ENCODE results near the gene FBXL16. TPM values are rescaled to one million over a fixed set of nuclear protein-coding genes. Genes with fewer than 3 reads are reported as not detected.
A peak's percentile ranks its signal among the peaks of the same experiment; 100 is the strongest.

Gene FBXL16
- total and polyA plus RNA-seq, 9 of the 15 experiments (the other 6 are each of a cell fraction or from before 2014, with no cell fraction given): 0.21 to 8.2 (median 1.7) TPM

- TF ChIP-seq, protein P1, sequence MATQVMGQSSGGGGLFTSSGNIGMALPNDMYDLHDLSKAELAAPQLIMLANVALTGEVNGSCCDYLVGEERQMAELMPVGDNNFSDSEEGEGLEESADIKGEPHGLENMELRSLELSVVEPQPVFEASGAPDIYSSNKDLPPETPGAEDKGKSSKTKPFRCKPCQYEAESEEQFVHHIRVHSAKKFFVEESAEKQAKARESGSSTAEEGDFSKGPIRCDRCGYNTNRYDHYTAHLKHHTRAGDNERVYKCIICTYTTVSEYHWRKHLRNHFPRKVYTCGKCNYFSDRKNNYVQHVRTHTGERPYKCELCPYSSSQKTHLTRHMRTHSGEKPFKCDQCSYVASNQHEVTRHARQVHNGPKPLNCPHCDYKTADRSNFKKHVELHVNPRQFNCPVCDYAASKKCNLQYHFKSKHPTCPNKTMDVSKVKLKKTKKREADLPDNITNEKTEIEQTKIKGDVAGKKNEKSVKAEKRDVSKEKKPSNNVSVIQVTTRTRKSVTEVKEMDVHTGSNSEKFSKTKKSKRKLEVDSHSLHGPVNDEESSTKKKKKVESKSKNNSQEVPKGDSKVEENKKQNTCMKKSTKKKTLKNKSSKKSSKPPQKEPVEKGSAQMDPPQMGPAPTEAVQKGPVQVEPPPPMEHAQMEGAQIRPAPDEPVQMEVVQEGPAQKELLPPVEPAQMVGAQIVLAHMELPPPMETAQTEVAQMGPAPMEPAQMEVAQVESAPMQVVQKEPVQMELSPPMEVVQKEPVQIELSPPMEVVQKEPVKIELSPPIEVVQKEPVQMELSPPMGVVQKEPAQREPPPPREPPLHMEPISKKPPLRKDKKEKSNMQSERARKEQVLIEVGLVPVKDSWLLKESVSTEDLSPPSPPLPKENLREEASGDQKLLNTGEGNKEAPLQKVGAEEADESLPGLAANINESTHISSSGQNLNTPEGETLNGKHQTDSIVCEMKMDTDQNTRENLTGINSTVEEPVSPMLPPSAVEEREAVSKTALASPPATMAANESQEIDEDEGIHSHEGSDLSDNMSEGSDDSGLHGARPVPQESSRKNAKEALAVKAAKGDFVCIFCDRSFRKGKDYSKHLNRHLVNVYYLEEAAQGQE (IDR thresholded peaks at IDR 0.05; ENCODE audit: borderline replicate concordance): peak; percentile 34; the same call in 1 of the 2 replicates
- TF ChIP-seq, protein P1 (CRISPR knock-in tag; IDR thresholded peaks at IDR 0.05; ENCODE audit: low read depth): no peak
- TF ChIP-seq, protein P2, sequence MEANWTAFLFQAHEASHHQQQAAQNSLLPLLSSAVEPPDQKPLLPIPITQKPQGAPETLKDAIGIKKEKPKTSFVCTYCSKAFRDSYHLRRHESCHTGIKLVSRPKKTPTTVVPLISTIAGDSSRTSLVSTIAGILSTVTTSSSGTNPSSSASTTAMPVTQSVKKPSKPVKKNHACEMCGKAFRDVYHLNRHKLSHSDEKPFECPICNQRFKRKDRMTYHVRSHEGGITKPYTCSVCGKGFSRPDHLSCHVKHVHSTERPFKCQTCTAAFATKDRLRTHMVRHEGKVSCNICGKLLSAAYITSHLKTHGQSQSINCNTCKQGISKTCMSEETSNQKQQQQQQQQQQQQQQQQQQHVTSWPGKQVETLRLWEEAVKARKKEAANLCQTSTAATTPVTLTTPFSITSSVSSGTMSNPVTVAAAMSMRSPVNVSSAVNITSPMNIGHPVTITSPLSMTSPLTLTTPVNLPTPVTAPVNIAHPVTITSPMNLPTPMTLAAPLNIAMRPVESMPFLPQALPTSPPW (CRISPR knock-in tag; IDR thresholded peaks at IDR 0.05): peak; percentile 70
- TF ChIP-seq, protein P3, sequence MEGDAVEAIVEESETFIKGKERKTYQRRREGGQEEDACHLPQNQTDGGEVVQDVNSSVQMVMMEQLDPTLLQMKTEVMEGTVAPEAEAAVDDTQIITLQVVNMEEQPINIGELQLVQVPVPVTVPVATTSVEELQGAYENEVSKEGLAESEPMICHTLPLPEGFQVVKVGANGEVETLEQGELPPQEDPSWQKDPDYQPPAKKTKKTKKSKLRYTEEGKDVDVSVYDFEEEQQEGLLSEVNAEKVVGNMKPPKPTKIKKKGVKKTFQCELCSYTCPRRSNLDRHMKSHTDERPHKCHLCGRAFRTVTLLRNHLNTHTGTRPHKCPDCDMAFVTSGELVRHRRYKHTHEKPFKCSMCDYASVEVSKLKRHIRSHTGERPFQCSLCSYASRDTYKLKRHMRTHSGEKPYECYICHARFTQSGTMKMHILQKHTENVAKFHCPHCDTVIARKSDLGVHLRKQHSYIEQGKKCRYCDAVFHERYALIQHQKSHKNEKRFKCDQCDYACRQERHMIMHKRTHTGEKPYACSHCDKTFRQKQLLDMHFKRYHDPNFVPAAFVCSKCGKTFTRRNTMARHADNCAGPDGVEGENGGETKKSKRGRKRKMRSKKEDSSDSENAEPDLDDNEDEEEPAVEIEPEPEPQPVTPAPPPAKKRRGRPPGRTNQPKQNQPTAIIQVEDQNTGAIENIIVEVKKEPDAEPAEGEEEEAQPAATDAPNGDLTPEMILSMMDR (IDR thresholded peaks at IDR 0.05 in 2 of 3, conservative IDR thresholded peaks at IDR 0.05 in 1 of 3; ENCODE audit: insufficient read depth in 2 of 3, low read depth in 1 of 3, low read length in 3 of 3): peak; percentile 63 to 74 (median 67)
- TF ChIP-seq FUS (optimal IDR thresholded peaks at IDR 0.05; ENCODE audit: low read depth, low read length): no peak
- TF ChIP-seq, protein P4, sequence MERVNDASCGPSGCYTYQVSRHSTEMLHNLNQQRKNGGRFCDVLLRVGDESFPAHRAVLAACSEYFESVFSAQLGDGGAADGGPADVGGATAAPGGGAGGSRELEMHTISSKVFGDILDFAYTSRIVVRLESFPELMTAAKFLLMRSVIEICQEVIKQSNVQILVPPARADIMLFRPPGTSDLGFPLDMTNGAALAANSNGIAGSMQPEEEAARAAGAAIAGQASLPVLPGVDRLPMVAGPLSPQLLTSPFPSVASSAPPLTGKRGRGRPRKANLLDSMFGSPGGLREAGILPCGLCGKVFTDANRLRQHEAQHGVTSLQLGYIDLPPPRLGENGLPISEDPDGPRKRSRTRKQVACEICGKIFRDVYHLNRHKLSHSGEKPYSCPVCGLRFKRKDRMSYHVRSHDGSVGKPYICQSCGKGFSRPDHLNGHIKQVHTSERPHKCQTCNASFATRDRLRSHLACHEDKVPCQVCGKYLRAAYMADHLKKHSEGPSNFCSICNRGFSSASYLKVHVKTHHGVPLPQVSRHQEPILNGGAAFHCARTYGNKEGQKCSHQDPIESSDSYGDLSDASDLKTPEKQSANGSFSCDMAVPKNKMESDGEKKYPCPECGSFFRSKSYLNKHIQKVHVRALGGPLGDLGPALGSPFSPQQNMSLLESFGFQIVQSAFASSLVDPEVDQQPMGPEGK (CRISPR knock-in tag; IDR thresholded peaks at IDR 0.05; ENCODE audit: borderline replicate concordance): no peak
- peak in 1 of 2 experiments; percentile 44; a peak in 3 of 4 replicates for TF ChIP-seq RAD21 (CRISPR knock-in tag; conservative IDR thresholded peaks at IDR 0.05 in 1 of 2, IDR thresholded peaks at IDR 0.05 in 1 of 2)
- peak; percentile 62; the same call in 1 of the 2 replicates for TF ChIP-seq ZBTB7A (IDR thresholded peaks at IDR 0.05; ENCODE audit: borderline replicate concordance, control insufficient read depth, low read depth, low read length)
Observed at GRCh38 chr16:745739-746138, 40.1 kb upstream of the FBXL16 start (continued).

All from K562 (cell line).